Measurements from ENCODE around the gene ANKRD66.

GRCh38 chr6:46733341-46733801, 13.4 kb upstream of the ANKRD66 start:
- no peak for TF ChIP-seq CTCF (optimal IDR thresholded peaks at IDR 0.05 in 1 of 3, IDR thresholded peaks at IDR 0.05 in 1 of 3, conservative IDR thresholded peaks at IDR 0.05 in 1 of 3; ENCODE audit: extremely low read depth in 1 of 3, insufficient read depth in 2 of 3, low read length in 3 of 3)
- no peak for TF ChIP-seq EZH2 (IDR thresholded peaks at IDR 0.05; ENCODE audit: low read length)

All from keratinocyte (primary cell).